HUES48 (cell line): ENCODE data around the gene NPRL2.
A peak's percentile ranks its signal among the peaks of the same experiment; 100 is the strongest.

ENCODE experiments used
- H3K27ac ChIP-seq: one replicate; pipeline ENCODE4 v1.7.0; 2013; ENCODE audit warnings: low read depth, low read length, inconsistent platforms
- H3K27me3 ChIP-seq: 2 replicates; pipeline ENCODE4 v1.6.1; 2013; ENCODE audit warnings: mild to moderate bottlenecking, low read length; ENCODE audit not compliant: control insufficient read depth, insufficient read depth
- H3K36me3 ChIP-seq: 2 replicates; pipeline ENCODE4 v1.6.1; 2013; ENCODE audit warnings: low read length; ENCODE audit not compliant: control insufficient read depth, insufficient read depth
- H3K4me1 ChIP-seq: 2 replicates; pipeline ENCODE4 v1.6.1; 2013; ENCODE audit warnings: mild to moderate bottlenecking, low read length; ENCODE audit not compliant: control insufficient read depth, insufficient read depth
- H3K4me3 ChIP-seq: 2 replicates; pipeline ENCODE4 v1.5.1; 2013; ENCODE audit warnings: mild to moderate bottlenecking, low read depth, low read length
- H3K9ac ChIP-seq: 2 replicates; pipeline ENCODE4 v1.6.1; 2013; ENCODE audit warnings: mild to moderate bottlenecking, low read depth, low read length, moderate library complexity
- H3K9me3 ChIP-seq: 2 replicates; pipeline ENCODE4 v1.6.1; 2013; ENCODE audit warnings: low read length; ENCODE audit not compliant: control insufficient read depth, insufficient read depth

Gene NPRL2

GRCh38 chr3:50337175-50337861, 13.3 kb downstream of the NPRL2 start:
- no peaks in the 10 kb centered on the region for H3K4me1 ChIP-seq
- H3K27me3 ChIP-seq = peaks cover 38% of the 10 kb centered on the region
- H3K4me3 ChIP-seq = peak overlapping the region; percentile 81
- H3K36me3 ChIP-seq = 0 out of 2 replicates have a peak, but pooled peaks cover 6% of the 10 kb centered on the region
- peak overlapping the region; percentile 76 for H3K9ac ChIP-seq
- no peaks in the 10 kb centered on the region for H3K9me3 ChIP-seq
- peak overlapping the region; percentile 95 for H3K27ac ChIP-seq

DNA sequence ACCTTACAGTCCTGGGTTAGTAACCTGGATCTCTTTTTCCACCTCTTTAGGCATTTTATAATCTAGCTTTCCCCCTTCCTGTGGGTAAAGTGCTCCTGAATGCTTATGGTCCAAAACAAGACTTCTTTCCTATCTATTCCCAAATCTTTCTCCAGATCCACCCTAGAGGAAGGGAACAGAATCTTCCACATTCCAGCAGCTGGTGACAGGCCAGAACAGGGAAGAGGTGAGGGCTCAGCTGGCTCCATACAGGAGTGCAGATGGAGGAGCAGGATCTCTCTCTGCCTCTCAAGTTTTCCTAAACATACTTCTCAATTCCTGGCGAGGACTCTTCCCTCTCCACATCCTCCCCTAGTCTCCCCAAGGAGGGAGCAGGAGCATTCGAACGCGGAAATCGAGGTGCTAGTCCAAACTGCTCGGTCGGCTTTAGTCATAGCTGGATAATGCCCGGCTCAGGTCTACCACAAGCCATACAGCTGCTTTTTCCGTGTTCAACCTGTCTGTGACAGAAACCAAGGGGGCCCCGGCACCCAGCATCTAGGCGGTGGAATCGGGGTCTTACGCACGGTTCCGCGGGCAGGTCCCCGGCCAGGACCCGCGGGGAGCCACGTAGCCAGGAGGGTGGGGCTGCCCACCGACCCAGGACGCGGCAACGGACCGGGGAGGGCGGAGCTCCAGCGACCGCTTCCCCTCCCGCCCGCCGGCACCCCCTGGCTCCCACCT, 14.0 kb downstream of the NPRL2 start:
- no peaks in the 10 kb centered on the region for H3K9me3 ChIP-seq
- peak overlapping the region; percentile 81 for H3K4me3 ChIP-seq
- H3K9ac ChIP-seq = peak overlapping the region; percentile 76
- peak overlapping the region; percentile 95 for H3K27ac ChIP-seq
- H3K4me1 ChIP-seq = no peaks in the 10 kb centered on the region
- peaks cover 32% of the 10 kb centered on the region for H3K27me3 ChIP-seq
- H3K36me3 ChIP-seq = peaks cover 13% of the 10 kb centered on the region

DNA sequence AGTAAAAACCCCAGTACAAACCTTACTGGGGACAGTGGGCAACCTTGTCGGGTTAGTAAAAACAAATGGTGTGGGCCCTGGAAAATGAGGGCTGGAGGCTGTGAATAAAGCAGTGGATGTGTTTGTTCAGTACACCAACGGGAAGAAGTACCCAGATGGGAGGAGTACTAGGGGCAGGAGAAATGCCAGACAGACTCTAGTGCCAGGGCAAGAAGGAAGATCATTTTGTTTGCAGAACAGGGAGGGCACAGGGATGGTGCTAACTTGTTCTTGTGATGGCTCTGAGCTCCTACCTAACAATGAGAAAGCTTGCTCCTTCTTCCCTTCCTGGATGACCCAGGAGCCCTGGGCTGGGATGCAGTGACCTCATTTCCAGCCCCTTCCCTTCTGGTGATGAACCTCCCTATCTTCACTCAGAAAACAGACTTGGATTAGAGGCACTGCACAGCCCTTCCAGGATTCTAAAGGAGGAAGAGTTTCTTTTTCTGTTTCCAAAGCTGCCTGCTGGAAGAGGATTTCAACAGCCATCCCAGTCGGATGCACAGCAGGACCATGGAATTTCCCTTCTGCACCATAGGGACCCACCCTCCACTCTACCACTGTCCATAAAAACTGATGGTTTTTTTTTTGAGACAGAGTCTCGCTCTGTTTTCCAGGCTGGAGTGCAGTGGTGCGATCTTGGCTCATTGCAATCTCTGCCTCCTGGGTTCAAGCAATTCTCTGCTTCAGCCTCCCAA, 16.1 kb downstream of the NPRL2 start:
- H3K4me3 ChIP-seq = no peak overlapping the region
- peaks cover 34% of the 10 kb centered on the region for H3K36me3 ChIP-seq
- no peaks in the 10 kb centered on the region for H3K4me1 ChIP-seq
- no peak overlapping the region for H3K27ac ChIP-seq
- peaks cover 11% of the 10 kb centered on the region for H3K27me3 ChIP-seq
- no peak overlapping the region for H3K9ac ChIP-seq
- no peaks in the 10 kb centered on the region for H3K9me3 ChIP-seq

GRCh38 chr3:50333744-50334328, 16.7 kb downstream of the NPRL2 start:
- Histone ChIP-seq H3K9me3 (no peaks in the 10 kb centered on the region), H3K27me3 (peaks cover 4% of the 10 kb centered on the region), H3K4me3 (no peak overlapping the region), H3K27ac (no peak overlapping the region), H3K9ac (no peak overlapping the region), H3K36me3 (peaks cover 37% of the 10 kb centered on the region), H3K4me1 (no peaks in the 10 kb centered on the region)

DNA sequence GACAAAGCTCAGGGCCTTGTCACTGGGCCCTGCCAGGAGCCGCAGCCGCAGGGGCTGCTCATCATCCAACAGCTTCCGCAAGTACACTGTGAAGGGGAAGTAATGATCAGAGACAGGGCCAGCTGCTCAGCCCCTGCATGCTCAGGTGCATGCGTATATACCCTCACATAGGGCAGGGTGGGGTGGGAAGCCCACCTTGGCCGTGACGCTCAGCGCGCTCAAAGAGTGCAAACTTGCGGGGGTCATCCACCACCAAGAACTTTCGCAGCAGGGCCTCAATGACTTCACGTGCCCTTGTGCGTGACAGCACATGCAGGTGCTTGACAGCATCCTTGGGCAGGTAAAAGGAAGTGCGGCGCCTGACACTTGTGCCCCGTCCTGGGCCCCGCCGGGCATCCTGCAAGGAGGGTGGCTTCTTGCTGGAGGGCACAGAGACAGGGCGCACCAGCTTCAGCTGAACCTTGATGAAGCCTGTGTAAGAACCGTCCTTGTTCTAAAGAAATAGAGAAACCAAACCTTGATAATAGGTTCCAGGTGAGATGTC, 19.1 kb downstream of the NPRL2 start:
- Histone ChIP-seq H3K4me1 (0 out of 2 replicates have a peak, but pooled peaks cover 2% of the 10 kb centered on the region), H3K27me3 (no peaks in the 10 kb centered on the region), H3K36me3 (peaks cover 37% of the 10 kb centered on the region), H3K27ac (no peak overlapping the region), H3K9me3 (no peaks in the 10 kb centered on the region), H3K9ac (no peak overlapping the region), H3K4me3 (no peak overlapping the region)

DNA sequence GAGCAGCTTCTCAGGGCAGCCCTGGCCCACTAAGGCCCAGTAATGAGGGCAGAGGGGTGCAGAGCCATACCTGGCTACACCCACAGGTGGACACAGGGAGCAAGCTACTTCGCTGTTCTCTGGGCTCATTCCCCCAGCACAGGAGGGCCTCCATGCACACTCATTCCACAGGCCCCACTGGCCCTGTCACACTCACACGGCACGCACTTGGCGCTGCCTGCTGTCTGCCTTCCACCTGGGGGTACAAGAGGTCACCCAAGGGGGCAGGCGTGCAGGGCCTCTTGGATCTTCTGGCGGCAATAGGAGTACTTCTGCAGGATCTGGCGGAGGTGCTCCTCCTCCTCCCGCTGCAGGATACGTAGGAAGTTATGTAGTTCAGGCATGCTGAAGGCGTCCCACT, 20.2 kb downstream of the NPRL2 start:
- Histone ChIP-seq H3K4me1 (0 out of 2 replicates have a peak, but pooled peaks cover 2% of the 10 kb centered on the region), H3K9ac (no peak overlapping the region), H3K27ac (no peak overlapping the region), H3K27me3 (no peaks in the 10 kb centered on the region), H3K36me3 (peaks cover 48% of the 10 kb centered on the region), H3K9me3 (no peaks in the 10 kb centered on the region), H3K4me3 (no peak overlapping the region)

DNA sequence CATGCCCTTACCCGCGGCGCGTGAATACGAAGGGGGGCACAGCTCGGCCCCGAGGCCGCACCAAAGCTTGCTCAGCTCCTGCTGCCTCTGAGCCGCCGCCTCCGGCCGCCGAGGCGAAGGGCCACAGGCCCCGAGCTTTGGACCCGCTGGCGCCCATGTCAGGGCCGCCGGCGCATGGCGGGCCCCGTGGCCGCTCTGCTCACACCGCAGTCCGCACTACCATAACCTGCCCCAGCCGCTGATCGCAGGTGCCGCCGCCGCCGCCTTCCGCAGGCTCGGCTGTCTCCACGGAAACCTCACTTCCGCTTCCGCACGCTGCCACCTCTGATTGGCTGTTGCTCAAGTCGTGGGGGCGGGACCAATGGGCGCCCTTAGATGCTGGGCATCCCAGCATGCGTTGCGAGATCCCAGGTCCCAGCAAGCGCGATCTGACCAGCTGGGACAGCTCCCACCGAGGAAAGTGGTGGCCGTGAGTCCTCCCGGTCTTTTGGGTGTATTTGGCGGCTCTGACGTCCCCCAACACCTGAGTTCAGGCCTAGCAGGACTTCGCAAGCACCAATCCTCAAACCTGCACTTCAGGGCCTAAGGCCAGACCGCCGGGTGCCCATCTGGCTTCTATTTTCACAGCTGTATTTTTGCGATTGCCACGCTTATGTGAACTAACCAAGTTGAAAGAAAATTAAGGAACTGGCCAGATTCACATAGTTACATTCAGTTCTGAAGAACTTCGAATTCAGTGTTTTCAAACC, 22.5 kb downstream of the NPRL2 start, which contains the start of gene TUSC2:
Gene TUSC2 (minus strand): TSS at position 281 of the 749 bp plus-strand sequence. CDS start 124 bp downstream, at position 157.
- Histone ChIP-seq H3K9me3 (no peaks in the 10 kb centered on the region), H3K4me3 (peak within 1 kb of the TSS; percentile 88), H3K27ac (peak within 1 kb of the TSS; percentile 78), H3K27me3 (no peaks in the 10 kb centered on the region), H3K9ac (peak within 1 kb of the TSS; percentile 60; the same call in 1 of the 2 replicates), H3K4me1 (peaks cover 5% of the 10 kb centered on the region; the same call in 1 of the 2 replicates), H3K36me3 (peaks cover 42% of the 10 kb centered on the region)

- no peaks in the 10 kb centered on the region for H3K9me3 ChIP-seq
- no peak overlapping the region for H3K27ac ChIP-seq
- H3K4me3 ChIP-seq = peak overlapping the region; percentile 88
- H3K27me3 ChIP-seq = no peaks in the 10 kb centered on the region
- peaks cover 40% of the 10 kb centered on the region for H3K36me3 ChIP-seq
- H3K9ac ChIP-seq = no peak overlapping the region
- peaks cover 10% of the 10 kb centered on the region for H3K4me1 ChIP-seq
Measured at GRCh38 chr3:50327129-50327528, 23.4 kb downstream of the NPRL2 start.

DNA sequence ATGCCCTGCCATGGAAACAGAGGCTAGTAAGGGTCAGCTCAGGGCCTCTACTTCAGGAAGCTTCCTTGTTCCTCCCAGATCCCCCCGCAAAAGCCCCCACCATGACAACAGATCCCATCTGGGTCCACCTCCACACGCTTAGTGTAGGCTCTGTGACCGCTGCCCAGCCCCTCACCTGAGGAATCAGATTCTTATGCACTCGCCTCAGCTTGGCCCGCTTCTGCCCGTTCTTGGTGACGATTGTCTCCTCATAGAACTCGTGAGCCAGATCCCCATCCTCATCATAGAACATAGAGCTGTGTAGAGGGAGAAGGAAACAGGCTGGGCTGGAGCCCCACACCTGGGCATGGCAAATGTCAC, 24.4 kb downstream of the NPRL2 start:
- Histone ChIP-seq H3K36me3 (peaks cover 31% of the 10 kb centered on the region), H3K27ac (no peak overlapping the region), H3K9me3 (no peaks in the 10 kb centered on the region), H3K9ac (no peak overlapping the region), H3K4me1 (peaks cover 10% of the 10 kb centered on the region), H3K4me3 (no peak overlapping the region), H3K27me3 (no peaks in the 10 kb centered on the region)
